Stimulated activated CD8-positive, alpha-beta memory T cell treated with anti-CD3 and anti-CD28 coated beads, Interleukin-15, amount 100 ng/mL, for 24 hours (primary cell): ENCODE data around the gene DDX28.
"Not testable (repeated sequence)": the region's sequence is repeated elsewhere in the genome, so short reads cannot be mapped to it uniquely, and the experiment has no call there.

Experiments
- DNase-seq: peaks from one replicate; pipeline ENCODE4 v3.0.0-alpha.2; 2020; ENCODE audit warnings: low read depth

The DDX28 gene

GRCh38 chr16:68037841-68038597 lies 15.0 kb upstream of the DDX28 start:
- DNase-seq, result no peak

GRCh38 chr16:68035227-68035626 lies 12.2 kb upstream of the DDX28 start:
- DNase-seq, result no peak

- no peak for DNase-seq
These were observed 10.1 kb upstream of the DDX28 start for GRCh38 chr16:68033101-68033500.

- DNase-seq, result no peak
These were observed 8.9 kb upstream of the DDX28 start for GRCh38 chr16:68031951-68032350.

GRCh38 chr16:68030108-68030507 lies 7.1 kb upstream of the DDX28 start:
- DNase-seq, result not testable (repeated sequence)

GRCh38 chr16:68028996-68029395 lies 6.0 kb upstream of the DDX28 start:
- DNase-seq, result no peak

- DNase-seq, result no peak
These were observed 729 bp downstream of the DDX28 start for GRCh38 chr16:68022278-68022727.

GRCh38 chr16:68021490-68021889 lies 1.5 kb downstream of the DDX28 start:
- DNase-seq, result no peak

- no peak for DNase-seq
These were observed 3.8 kb downstream of the DDX28 start for GRCh38 chr16:68019167-68019680.

- no peak for DNase-seq
These were observed 7.4 kb downstream of the DDX28 start, which contains the start of gene DPEP2NB for GRCh38 chr16:68015681-68016080. DPEP2NB (minus strand) TSS chr16:68015911; CDS start chr16:68015770, 141 bp downstream.

- no peak for DNase-seq
These were observed 9.6 kb downstream of the DDX28 start for GRCh38 chr16:68013440-68013839.

GRCh38 chr16:68009872-68010271 lies 13.2 kb downstream of the DDX28 start:
- DNase-seq, result not testable (repeated sequence)

- no peak for DNase-seq
These were observed 13.8 kb downstream of the DDX28 start for GRCh38 chr16:68009157-68009735.

GRCh38 chr16:68005786-68006286 lies 17.2 kb downstream of the DDX28 start:
- DNase-seq, result no peak

- no peak for DNase-seq
These were observed 17.8 kb downstream of the DDX28 start for GRCh38 chr16:68005211-68005610.

GRCh38 chr16:68003031-68003430 lies 20.0 kb downstream of the DDX28 start:
- DNase-seq, result no peak

GRCh38 chr16:68000450-68000849 lies 22.6 kb downstream of the DDX28 start:
- DNase-seq, result no peak

GRCh38 chr16:67999985-68000384 lies 23.0 kb downstream of the DDX28 start:
- DNase-seq, result no peak

- not testable (repeated sequence) for DNase-seq
These were observed 24.0 kb downstream of the DDX28 start, which contains the start of gene DPEP2 for GRCh38 chr16:67998779-67999688. DPEP2 (minus strand) TSS chr16:67999484; CDS start chr16:67993212, 6,272 bp downstream.

- not testable (repeated sequence) for DNase-seq
These were observed 24.7 kb downstream of the DDX28 start for GRCh38 chr16:67998231-67998778.

- DNase-seq, result no peak
These were observed 26.4 kb downstream of the DDX28 start for GRCh38 chr16:67996666-67997065.

GRCh38 chr16:67995423-67995822 lies 27.6 kb downstream of the DDX28 start:
- no peak for DNase-seq
